Measurements from ENCODE around the gene DOCK1.

Gene DOCK1

DNA sequence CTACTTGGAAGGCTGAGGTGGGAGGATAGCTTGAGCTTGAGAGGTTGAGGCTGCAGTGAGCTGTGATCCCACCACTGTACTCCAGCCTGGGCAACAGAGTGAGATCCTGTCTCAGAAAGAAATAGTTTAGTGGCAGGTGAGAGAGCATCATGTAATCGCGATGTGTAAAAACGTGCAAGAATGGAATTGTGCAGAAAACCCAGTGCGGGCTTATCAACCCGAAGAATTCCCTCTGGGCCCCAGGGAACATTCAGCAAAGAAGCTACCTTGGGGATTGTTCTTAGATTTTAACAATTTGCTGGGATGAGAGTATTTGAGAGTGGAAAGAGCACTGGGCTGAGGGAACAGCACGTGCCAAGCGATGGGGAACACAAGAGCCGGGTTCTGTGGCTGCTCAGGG, 398.5 kb downstream of the DOCK1 start:
- no CpG with 5 or more reads among the region's 8 CpGs for WGBS (ENCODE audit: extremely low coverage, insufficient coverage, insufficient read length)

DNA sequence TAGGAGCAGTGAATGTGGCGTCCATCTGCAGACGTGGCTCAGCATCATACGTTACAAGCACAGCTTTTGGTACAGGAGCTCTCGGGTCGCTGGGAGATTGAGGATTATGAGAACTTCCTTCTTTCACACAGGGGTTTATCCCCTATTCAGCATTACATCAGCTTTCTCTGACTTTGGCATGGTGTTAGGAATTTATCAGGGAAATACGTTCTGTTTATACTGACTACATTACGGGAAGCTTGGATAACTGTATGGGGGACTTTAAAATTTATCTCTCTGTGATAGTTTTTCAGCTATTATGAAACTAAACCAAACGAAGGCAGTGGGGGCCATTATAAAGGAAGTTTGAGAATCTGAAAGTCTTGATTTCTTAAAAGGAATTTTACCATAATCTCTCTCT, 401.3 kb downstream of the DOCK1 start:
- H3K4ac ChIP-seq (ENCODE audit: low read depth, low read length): no peak overlapping the region
- H3K4me1 ChIP-seq (ENCODE audit: control insufficient read depth in 1 of 2, insufficient read depth in 2 of 2, low read length in 2 of 2): no peaks in the 10 kb centered on the region
- H4K91ac ChIP-seq (ENCODE audit: low read depth, low read length): no peak overlapping the region
- DNase-seq: no peak
- no peaks in the 10 kb centered on the region for H3K27me3 ChIP-seq (ENCODE audit: insufficient read depth, low read length)
- no peak overlapping the region for H2BK120ac ChIP-seq (ENCODE audit: insufficient read depth, low read length, poor library complexity)
- peaks cover 0 to 2% of the 10 kb centered on the region in 2 experiments for H3K36me3 ChIP-seq (ENCODE audit: control insufficient read depth in 1 of 2, insufficient read depth in 2 of 2, low read length in 2 of 2)
- H2BK5ac ChIP-seq (ENCODE audit: low read depth, low read length, poor library complexity): no peak overlapping the region
- no peak overlapping the region for H2AK5ac ChIP-seq (ENCODE audit: low read length)
- H3K79me2 ChIP-seq (ENCODE audit: control insufficient read depth, insufficient read depth, low read length, poor library complexity): no peaks in the 10 kb centered on the region
- no peak overlapping the region for H4K12ac ChIP-seq (ENCODE audit: low read depth, low read length)
- no peak overlapping the region for H3K18ac ChIP-seq (ENCODE audit: low read length)
- H3K4me2 ChIP-seq (ENCODE audit: low read length): no peak overlapping the region
- no peak overlapping the region for H3K4me3 ChIP-seq (ENCODE audit: low read depth, low read length)
- no peak overlapping the region for H4K8ac ChIP-seq (ENCODE audit: low read depth, low read length)
- no peak overlapping the region for H2AFZ ChIP-seq (ENCODE audit: insufficient read depth, low read length, poor library complexity)
- peaks cover 2% of the 10 kb centered on the region for H3K9me3 ChIP-seq (ENCODE audit: insufficient read depth, low read depth, low read length)
- H3K27ac ChIP-seq (ENCODE audit: low read depth, low read length): no peak overlapping the region
- H3K9ac ChIP-seq (ENCODE audit: low read length): no peak overlapping the region
- H2BK12ac ChIP-seq (ENCODE audit: low read length): no peak overlapping the region
- H3K79me1 ChIP-seq (ENCODE audit: low read length): no peaks in the 10 kb centered on the region
- WGBS (ENCODE audit: extremely low coverage, insufficient coverage, insufficient read length): no CpG with 5 or more reads among the region's 8 CpGs
- H3K23ac ChIP-seq (ENCODE audit: low read length): no peak overlapping the region
- H3K14ac ChIP-seq (ENCODE audit: low read length): no peak overlapping the region

More for the DNA sequence above, 398.5 kb downstream of the DOCK1 start:
- Histone ChIP-seq H3K9me3 (ENCODE audit: insufficient read depth, low read depth, low read length) (peaks cover 2% of the 10 kb centered on the region), H3K27ac (ENCODE audit: low read depth, low read length) (no peak overlapping the region), H3K23ac (ENCODE audit: low read length) (no peak overlapping the region), H2BK5ac (ENCODE audit: low read depth, low read length, poor library complexity) (no peak overlapping the region), H3K4ac (ENCODE audit: low read depth, low read length) (no peak overlapping the region), H3K27me3 (ENCODE audit: insufficient read depth, low read length) (no peaks in the 10 kb centered on the region), H2AFZ (ENCODE audit: insufficient read depth, low read length, poor library complexity) (no peak overlapping the region), H3K79me2 (ENCODE audit: control insufficient read depth, insufficient read depth, low read length, poor library complexity) (no peaks in the 10 kb centered on the region), H4K8ac (ENCODE audit: low read depth, low read length) (no peak overlapping the region), H3K9ac (ENCODE audit: low read length) (no peak overlapping the region), H2AK5ac (ENCODE audit: low read length) (no peak overlapping the region), H3K36me3 (ENCODE audit: control insufficient read depth in 1 of 2, insufficient read depth in 2 of 2, low read length in 2 of 2) (peaks cover 0 to 2% of the 10 kb centered on the region in 2 experiments), H4K91ac (ENCODE audit: low read depth, low read length) (no peak overlapping the region), H3K18ac (ENCODE audit: low read length) (no peak overlapping the region), H2BK12ac (ENCODE audit: low read length) (no peak overlapping the region), H3K4me3 (ENCODE audit: low read depth, low read length) (no peak overlapping the region), H3K79me1 (ENCODE audit: low read length) (no peaks in the 10 kb centered on the region), H4K12ac (ENCODE audit: low read depth, low read length) (no peak overlapping the region), H3K4me2 (ENCODE audit: low read length) (no peak overlapping the region), H3K4me1 (ENCODE audit: control insufficient read depth in 1 of 2, insufficient read depth in 2 of 2, low read length in 2 of 2) (no peaks in the 10 kb centered on the region), H3K14ac (ENCODE audit: low read length) (no peak overlapping the region), H2BK120ac (ENCODE audit: insufficient read depth, low read length, poor library complexity) (no peak overlapping the region)
- DNase-seq: peak; percentile 60 to 79

DNA sequence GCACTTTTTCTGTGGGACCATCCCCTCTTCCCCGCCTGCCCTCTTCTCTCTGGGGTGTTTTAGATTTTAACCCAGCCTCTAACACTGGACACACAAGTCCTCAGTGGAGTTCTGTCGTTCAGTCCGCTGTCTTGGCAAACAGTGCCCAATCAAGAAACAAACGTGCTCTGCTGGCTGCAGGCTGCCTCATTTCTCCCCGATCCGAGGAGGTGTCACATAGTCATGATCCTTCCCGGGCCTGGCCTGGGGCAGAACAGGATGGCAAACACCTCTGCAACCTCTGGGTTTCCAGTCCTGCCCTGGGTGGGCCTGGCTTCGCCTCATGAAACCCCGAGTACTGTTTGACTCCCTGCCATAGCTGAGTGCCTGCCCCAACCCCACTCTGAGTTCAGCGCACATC, 402.1 kb downstream of the DOCK1 start:
- H2BK120ac ChIP-seq (ENCODE audit: insufficient read depth, low read length, poor library complexity): no peak overlapping the region
- H3K4ac ChIP-seq (ENCODE audit: low read depth, low read length): no peak overlapping the region
- no peak overlapping the region for H4K8ac ChIP-seq (ENCODE audit: low read depth, low read length)
- no peak overlapping the region for H3K14ac ChIP-seq (ENCODE audit: low read length)
- H3K79me2 ChIP-seq (ENCODE audit: control insufficient read depth, insufficient read depth, low read length, poor library complexity): no peaks in the 10 kb centered on the region
- no peak overlapping the region for H2AK5ac ChIP-seq (ENCODE audit: low read length)
- no peak overlapping the region for H3K4me2 ChIP-seq (ENCODE audit: low read length)
- H3K79me1 ChIP-seq (ENCODE audit: low read length): no peaks in the 10 kb centered on the region
- no peak overlapping the region for H4K12ac ChIP-seq (ENCODE audit: low read depth, low read length)
- H4K91ac ChIP-seq (ENCODE audit: low read depth, low read length): no peak overlapping the region
- H3K23ac ChIP-seq (ENCODE audit: low read length): no peak overlapping the region
- WGBS (ENCODE audit: extremely low coverage, insufficient coverage, insufficient read length): no CpG with 5 or more reads among the region's 10 CpGs
- H3K9ac ChIP-seq (ENCODE audit: low read length): no peak overlapping the region
- H3K4me1 ChIP-seq (ENCODE audit: control insufficient read depth in 1 of 2, insufficient read depth in 2 of 2, low read length in 2 of 2): no peaks in the 10 kb centered on the region
- H3K27ac ChIP-seq (ENCODE audit: low read depth, low read length): no peak overlapping the region
- H3K36me3 ChIP-seq (ENCODE audit: control insufficient read depth in 1 of 2, insufficient read depth in 2 of 2, low read length in 2 of 2): peaks cover 0 to 2% of the 10 kb centered on the region in 2 experiments
- no peak overlapping the region for H2AFZ ChIP-seq (ENCODE audit: insufficient read depth, low read length, poor library complexity)
- no peaks in the 10 kb centered on the region for H3K27me3 ChIP-seq (ENCODE audit: insufficient read depth, low read length)
- no peak overlapping the region for H2BK5ac ChIP-seq (ENCODE audit: low read depth, low read length, poor library complexity)
- no peak for DNase-seq
- H3K18ac ChIP-seq (ENCODE audit: low read length): no peak overlapping the region
- no peak overlapping the region for H2BK12ac ChIP-seq (ENCODE audit: low read length)
- H3K9me3 ChIP-seq (ENCODE audit: insufficient read depth, low read depth, low read length): peaks cover 2% of the 10 kb centered on the region
- no peak overlapping the region for H3K4me3 ChIP-seq (ENCODE audit: low read depth, low read length)

DNA sequence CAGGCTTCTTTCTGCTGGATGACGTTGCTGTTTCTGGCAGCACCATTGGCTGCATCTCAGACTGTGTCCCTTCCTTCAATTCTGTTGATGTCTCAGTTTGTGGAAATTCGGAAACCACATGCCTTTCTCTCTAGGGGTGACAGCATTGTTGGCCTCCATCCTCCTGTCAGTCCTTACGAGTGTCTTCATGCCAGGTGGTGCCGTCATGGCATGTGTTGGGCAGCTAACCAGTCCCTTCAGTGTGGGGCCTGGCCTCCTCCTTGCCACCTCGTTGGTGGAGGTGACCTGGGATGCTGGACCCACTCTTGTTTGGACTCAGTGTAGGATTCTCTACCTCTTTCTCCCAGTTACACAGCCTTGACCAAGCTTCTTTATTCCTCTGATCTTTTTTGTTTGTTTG, 402.8 kb downstream of the DOCK1 start:
- Histone ChIP-seq H3K27ac (ENCODE audit: low read depth, low read length) (no peak overlapping the region), H4K12ac (ENCODE audit: low read depth, low read length) (no peak overlapping the region), H3K23ac (ENCODE audit: low read length) (no peak overlapping the region), H2BK12ac (ENCODE audit: low read length) (no peak overlapping the region), H3K9ac (ENCODE audit: low read length) (no peak overlapping the region), H2AFZ (ENCODE audit: insufficient read depth, low read length, poor library complexity) (no peak overlapping the region), H3K36me3 (ENCODE audit: control insufficient read depth in 1 of 2, insufficient read depth in 2 of 2, low read length in 2 of 2) (peaks cover 0 to 2% of the 10 kb centered on the region in 2 experiments), H3K79me1 (ENCODE audit: low read length) (no peaks in the 10 kb centered on the region), H4K8ac (ENCODE audit: low read depth, low read length) (no peak overlapping the region), H3K14ac (ENCODE audit: low read length) (no peak overlapping the region), H3K4ac (ENCODE audit: low read depth, low read length) (no peak overlapping the region), H3K9me3 (ENCODE audit: insufficient read depth, low read depth, low read length) (peaks cover 2% of the 10 kb centered on the region), H3K4me3 (ENCODE audit: low read depth, low read length) (no peak overlapping the region), H2AK5ac (ENCODE audit: low read length) (no peak overlapping the region), H3K27me3 (ENCODE audit: insufficient read depth, low read length) (no peaks in the 10 kb centered on the region), H3K4me1 (ENCODE audit: control insufficient read depth in 1 of 2, insufficient read depth in 2 of 2, low read length in 2 of 2) (no peaks in the 10 kb centered on the region), H3K18ac (ENCODE audit: low read length) (no peak overlapping the region), H2BK120ac (ENCODE audit: insufficient read depth, low read length, poor library complexity) (no peak overlapping the region), H4K91ac (ENCODE audit: low read depth, low read length) (no peak overlapping the region), H3K79me2 (ENCODE audit: control insufficient read depth, insufficient read depth, low read length, poor library complexity) (no peaks in the 10 kb centered on the region), H2BK5ac (ENCODE audit: low read depth, low read length, poor library complexity) (no peak overlapping the region), H3K4me2 (ENCODE audit: low read length) (no peak overlapping the region)
- no CpG with 5 or more reads among the region's 5 CpGs for WGBS (ENCODE audit: extremely low coverage, insufficient coverage, insufficient read length)
- DNase-seq: no peak

Data from trophoblast cell (in vitro differentiated cells and primary cell).